Activated naive CD4-positive, alpha-beta T cell treated with anti-CD3 and anti-CD28 coated beads, Interleukin-2, amount 50 U/mL, for 72 hours (primary cell): ENCODE data around the gene ERICH3. TPM values are rescaled to one million over a fixed set of nuclear protein-coding genes. Genes with fewer than 3 reads are reported as not detected.
"Not testable (repeated sequence)": the region's sequence is repeated elsewhere in the genome, so short reads cannot be mapped to it uniquely, and the experiment has no call there.

Experiments used
- ATAC-seq, 2 donors: fragments of 150-1000 bp; cut with Tn5 transposase; 2 replicates each; pipeline ENCODE4 v1.10.0; 2021; ENCODE audit warnings: mild to moderate bottlenecking in 2 of 2, moderate library complexity in 2 of 2
- DNase-seq, 2 donors: peaks; one replicate each; pipeline ENCODE4 v3.0.0; 2021 to 2022; ENCODE audit warnings: low spot score in 2 of 2
- H3K27ac Mint-ChIP-seq, 2 donors: one replicate each; pipeline ENCODE4 v1.8.0; 2022; ENCODE audit warnings: mild to moderate bottlenecking in 2 of 2, mixed read lengths in 2 of 2
- H3K36me3 Mint-ChIP-seq, 2 donors: one replicate each; pipeline ENCODE4 v1.8.0; 2022; ENCODE audit warnings: mixed read lengths in 2 of 2
- H3K9me3 Mint-ChIP-seq, 2 donors: one replicate each; pipeline ENCODE4 v1.8.0; 2022; ENCODE audit warnings: mixed read lengths in 2 of 2
- total RNA-seq, 2 donors: library from RNA; stranded (reverse); gene quantifications; one replicate each; pipeline ENCODE4 v1.2.3, GENCODE V29; 2022

ERICH3 gene
- total RNA-seq, 2 donors from 2014 or later: not detected

DNA sequence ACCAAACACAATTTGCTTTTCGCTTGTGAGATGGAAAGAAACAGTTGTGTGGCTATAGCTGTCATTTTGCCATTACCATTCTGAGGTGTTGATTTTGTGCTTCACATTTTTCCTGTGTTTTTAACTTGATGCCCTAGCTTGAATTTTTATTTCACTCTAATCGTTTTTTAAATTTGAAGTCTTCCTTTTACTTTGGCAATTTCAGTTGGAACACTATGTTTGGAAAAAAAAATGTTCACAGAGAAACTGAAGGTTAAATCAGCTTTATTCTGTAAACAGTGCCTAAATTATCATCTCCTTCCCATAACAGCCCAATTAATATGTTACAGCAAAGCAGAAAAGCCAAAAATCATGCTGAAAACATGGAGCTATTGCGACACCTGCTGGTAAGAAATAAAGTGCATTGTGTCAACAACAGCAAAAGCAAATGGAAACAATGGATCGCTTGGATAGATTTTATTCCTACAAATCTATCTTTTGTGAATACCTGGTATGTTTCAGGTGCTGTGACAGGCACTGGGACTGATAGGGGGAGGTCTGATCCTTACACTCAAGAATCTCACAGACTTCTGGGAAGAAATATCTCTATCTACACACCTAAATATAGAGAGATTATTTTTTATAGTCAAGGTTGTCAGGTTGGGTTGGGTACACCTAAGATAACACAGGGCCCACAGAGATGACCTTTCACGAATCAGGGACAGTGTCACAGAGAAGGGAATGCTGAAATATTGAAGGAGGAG lies 16.2 kb upstream of the ERICH3 start:
- ATAC-seq (peak in 1 of 2 donors; percentile 32), DNase-seq (peak in 1 of 2 donors; percentile 56)
- no peaks in the 10 kb centered on the region for H3K9me3 Mint-ChIP-seq
- no peaks in the 10 kb centered on the region for H3K36me3 Mint-ChIP-seq
- H3K27ac Mint-ChIP-seq: peak overlapping the region in 1 of 2 donors; percentile 81

DNA sequence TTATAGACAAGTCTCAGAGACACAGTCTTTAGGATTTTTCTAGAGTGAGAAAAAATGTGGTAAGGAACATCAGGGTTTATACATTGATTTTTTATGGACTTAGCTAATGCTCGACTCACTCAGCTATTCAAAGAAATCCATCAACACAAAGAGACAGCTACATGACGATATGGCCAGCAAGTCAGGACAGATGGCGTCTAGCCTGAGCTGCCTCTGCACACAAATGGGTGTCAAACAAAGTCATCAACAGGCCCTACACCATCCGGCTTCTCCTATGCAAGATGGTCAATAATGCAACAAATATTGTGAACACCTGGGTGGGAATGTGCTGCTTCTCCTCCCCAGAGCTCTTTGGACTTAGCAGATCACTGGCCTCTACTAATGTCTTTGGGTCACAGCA lies 13.3 kb upstream of the ERICH3 start:
- DNase-seq (no peak), ATAC-seq (no peak)
- H3K27ac Mint-ChIP-seq: no peak overlapping the region
- H3K9me3 Mint-ChIP-seq: no peaks in the 10 kb centered on the region
- no peaks in the 10 kb centered on the region for H3K36me3 Mint-ChIP-seq

DNA sequence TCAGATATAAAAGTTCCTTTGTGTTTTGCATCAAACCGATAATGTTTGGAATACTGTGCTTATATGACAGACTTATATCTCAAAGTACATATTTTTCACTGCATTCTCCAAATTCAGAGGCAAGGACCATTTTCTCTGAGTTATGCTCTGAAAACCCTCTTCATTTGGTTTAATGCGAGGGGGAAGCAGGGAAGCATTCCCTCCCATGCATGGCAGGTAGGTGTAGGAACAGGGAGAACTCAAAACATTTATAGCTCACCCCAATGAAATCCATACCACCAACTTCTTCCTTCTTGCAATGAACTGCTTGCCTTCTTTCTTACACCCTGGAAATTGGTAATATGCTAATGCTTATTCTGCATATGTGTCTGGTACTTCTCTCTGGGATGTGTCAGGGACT lies 10.7 kb upstream of the ERICH3 start:
- DNase-seq (no peak), ATAC-seq (no peak)
- H3K27ac Mint-ChIP-seq: no peak overlapping the region
- H3K9me3 Mint-ChIP-seq: no peaks in the 10 kb centered on the region
- no peaks in the 10 kb centered on the region for H3K36me3 Mint-ChIP-seq

DNA sequence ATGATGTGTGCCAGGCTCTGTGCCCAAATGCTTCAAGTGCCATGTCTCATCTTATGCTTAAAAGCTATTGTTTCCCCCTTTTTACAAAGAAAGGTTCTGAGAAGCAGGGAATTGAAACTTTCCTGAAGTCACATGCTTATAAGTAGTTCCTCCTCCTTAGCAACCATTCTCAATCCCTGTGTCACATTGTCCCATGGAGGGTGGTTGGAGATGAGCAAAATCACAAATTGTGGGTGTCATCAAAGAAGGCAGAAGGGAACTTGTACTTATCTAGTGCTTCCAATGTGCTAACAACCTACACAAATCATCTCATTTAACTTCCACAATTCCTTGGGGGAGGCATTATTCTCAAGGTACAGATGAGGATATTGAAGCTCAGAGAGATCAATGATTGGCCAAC lies 10.1 kb upstream of the ERICH3 start:
- no peak for DNase-seq
- Mint-ChIP-seq H3K9me3 (no peaks in the 10 kb centered on the region), H3K36me3 (no peaks in the 10 kb centered on the region), H3K27ac (no peak overlapping the region)
- ATAC-seq: no peak

DNA sequence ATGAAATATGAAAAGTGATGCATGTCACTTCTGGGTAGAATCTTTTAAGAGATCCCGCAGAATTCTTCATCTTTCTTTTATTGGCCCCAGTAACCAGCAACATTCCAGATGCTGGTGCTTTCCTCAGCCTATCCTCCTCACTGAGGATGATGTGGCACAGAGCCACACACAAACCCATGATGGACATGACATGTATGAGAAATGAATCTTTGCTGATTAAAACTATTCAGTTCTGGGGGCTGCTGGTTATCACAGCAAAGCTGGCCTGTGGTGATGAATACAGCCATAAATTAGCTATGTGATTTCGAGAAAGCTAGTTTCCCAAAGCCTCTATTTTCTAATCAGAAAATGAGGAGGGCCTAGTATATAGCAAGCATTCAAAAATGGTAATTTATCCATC lies 8.3 kb upstream of the ERICH3 start:
- no peak overlapping the region for H3K27ac Mint-ChIP-seq
- no peaks in the 10 kb centered on the region for H3K9me3 Mint-ChIP-seq
- no peak for ATAC-seq
- DNase-seq: no peak
- H3K36me3 Mint-ChIP-seq: no peaks in the 10 kb centered on the region

DNA sequence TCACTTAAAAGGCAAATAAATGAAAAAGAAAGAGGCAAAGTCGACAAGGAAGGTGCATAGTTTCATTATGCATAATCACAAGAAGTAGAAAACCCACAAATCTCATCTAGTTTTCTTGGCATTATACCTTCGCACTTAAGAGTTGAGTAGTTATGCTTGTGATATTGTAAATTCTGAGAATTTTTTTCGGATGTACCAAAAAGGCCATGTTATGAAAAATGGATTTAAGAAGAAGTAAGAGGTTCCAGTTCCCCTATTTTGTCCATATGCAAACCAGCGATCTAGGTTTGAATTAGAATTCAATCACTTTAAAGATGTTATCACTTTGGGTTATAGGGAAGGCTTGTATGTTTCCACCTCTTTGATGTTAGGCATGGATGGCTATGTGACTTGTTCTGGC lies 7.9 kb upstream of the ERICH3 start:
- Mint-ChIP-seq H3K9me3 (no peaks in the 10 kb centered on the region), H3K27ac (no peak overlapping the region), H3K36me3 (no peaks in the 10 kb centered on the region)
- peak in 1 of 2 donors; percentile 61 for ATAC-seq
- DNase-seq: no peak

DNA sequence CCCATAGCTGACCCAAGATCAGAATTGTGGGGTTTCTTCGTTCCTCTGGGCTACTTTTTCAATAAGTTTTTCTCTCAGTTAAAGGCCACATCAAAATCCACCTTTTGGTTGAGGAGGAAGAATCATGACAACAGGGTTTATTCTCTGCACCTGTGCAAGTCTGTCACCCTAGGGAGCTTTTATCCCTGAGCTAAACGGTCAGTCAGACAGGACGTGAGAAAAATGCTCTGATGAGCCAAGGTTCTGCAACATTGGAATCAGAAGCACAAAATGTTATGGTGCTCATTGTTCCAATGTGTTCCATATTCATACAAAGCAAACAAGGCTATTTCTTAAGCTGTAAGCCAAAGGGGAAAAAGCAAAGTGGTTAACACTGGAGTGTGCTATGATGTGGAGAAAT lies 7.4 kb upstream of the ERICH3 start:
- H3K9me3 Mint-ChIP-seq: no peaks in the 10 kb centered on the region
- no peak for ATAC-seq
- H3K36me3 Mint-ChIP-seq: no peaks in the 10 kb centered on the region
- H3K27ac Mint-ChIP-seq: no peak overlapping the region
- no peak for DNase-seq

DNA sequence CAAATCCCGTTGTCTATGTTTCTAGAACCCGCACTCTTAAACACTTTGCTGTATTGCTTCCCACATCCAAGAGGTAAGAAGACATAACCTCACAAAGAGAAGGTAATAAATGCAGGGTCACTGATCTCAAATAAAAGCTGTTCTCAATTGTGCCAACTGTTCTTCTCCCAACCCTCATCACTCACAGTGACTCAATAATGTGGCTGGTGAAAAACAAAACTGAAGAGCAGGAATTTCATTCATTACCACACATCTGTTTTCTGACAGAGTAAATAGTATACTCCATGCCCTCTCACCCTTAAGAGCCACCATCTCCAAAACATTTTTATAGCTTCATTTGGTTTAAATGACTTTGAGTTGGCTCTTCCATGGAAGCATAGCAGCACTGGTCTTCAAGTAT lies 6.2 kb upstream of the ERICH3 start:
- no peaks in the 10 kb centered on the region for H3K36me3 Mint-ChIP-seq
- no peaks in the 10 kb centered on the region for H3K9me3 Mint-ChIP-seq
- ATAC-seq: no peak
- H3K27ac Mint-ChIP-seq: no peak overlapping the region
- DNase-seq: no peak

DNA sequence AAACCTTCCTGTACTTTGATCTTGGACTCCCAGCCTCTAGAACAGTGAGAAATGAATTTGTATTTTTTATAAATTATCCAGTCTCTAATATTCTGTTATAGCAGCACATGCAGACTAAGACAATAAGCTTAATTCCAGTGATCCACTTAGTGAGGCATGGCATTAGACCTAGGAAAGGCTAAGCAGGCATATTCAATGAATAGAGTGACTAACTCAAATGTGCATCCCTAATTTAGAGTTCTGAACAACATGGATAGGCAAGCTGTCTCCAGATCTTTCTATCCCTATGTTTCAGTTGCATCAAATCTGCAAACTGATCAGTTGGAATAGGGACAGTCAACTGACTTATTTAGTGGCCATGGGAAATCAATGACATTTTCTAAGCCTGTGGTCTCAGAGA lies 4.3 kb upstream of the ERICH3 start:
- Mint-ChIP-seq H3K9me3 (no peaks in the 10 kb centered on the region), H3K36me3 (no peaks in the 10 kb centered on the region), H3K27ac (no peak overlapping the region)
- ATAC-seq: no peak
- DNase-seq: no peak

DNA sequence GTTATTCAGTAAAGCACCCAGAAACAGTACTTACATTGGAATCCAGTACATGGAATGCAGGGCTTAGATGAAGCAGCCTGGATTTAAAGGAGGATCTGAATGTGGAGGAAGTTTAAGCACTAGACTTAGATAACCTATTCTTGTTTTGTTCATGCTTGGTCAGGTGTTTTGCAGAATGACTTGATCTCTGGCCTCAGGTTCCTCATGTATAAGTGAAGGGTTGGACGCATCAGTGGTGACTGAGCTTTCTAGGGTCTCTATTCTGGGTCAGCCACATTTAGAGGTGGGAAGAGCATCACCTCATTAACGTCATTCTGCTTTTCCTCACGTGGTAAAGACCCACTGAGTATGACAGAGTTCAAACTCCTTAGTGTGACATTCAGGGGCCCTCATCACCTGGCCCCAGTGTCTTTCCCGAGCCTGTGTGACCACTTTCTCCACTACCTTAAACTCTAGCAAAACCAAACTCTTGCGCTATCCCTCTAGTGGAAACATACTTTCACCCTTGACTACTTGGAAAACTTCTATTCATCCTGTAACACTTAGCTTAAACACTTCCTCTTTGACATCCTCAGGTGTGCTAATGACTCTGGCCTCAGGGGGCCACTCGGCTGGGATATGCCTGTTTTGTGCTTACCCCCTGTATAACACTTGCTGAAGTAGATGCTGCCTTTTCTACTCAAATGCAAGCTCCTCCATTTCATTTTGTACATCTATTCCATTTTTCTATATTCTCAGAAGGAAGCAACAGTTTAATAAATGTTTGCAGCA lies 871 bp upstream of the ERICH3 start:
- no peak overlapping the region for H3K27ac Mint-ChIP-seq
- ATAC-seq: no peak
- peaks cover 0 to 6% of the 10 kb centered on the region in 2 donors for H3K9me3 Mint-ChIP-seq
- H3K36me3 Mint-ChIP-seq: peaks cover 0 to 4% of the 10 kb centered on the region in 2 donors
- no peak for DNase-seq

DNA sequence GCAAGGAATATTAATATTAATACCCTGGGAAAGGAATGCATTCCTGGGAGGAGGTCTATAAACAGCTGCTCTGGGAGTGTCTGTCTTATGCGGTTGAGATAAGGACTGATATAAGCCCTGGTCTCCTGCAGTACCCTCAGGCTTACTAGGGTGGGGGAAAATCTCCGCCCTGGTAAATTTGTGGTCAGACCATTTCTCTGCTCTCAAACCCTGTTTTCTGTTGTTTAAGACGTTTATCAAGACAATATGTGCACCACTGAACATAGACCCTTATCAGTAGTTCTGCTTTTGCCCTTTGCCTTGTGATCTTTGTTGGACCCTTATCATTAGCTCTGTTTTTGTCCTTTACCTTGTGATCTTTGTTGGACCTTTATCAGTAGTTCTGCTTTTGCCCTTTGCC lies 2.7 kb downstream of the ERICH3 start:
- not testable (repeated sequence) for DNase-seq, H3K9me3 Mint-ChIP-seq, H3K36me3 Mint-ChIP-seq, ATAC-seq, H3K27ac Mint-ChIP-seq

DNA sequence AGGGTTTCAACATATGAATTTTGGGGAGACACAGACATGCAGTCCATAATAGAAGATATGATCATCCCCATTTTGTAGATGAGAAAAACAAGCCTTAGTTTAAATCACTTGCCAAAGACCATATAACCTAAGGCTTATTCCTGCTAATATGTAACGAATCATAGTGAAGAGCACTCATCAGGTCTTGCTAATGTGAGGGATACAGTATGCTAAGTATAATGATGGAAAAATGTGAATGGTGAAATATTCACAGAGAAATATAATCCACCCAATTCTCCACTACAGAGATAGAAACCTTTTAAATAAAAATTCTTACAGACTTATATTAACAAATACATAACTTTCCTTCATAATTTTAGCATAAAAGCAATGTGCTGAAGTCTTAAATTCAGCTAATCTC lies 18.9 kb downstream of the ERICH3 start:
- ATAC-seq (no peak), DNase-seq (no peak)
- no peak overlapping the region for H3K27ac Mint-ChIP-seq

DNA sequence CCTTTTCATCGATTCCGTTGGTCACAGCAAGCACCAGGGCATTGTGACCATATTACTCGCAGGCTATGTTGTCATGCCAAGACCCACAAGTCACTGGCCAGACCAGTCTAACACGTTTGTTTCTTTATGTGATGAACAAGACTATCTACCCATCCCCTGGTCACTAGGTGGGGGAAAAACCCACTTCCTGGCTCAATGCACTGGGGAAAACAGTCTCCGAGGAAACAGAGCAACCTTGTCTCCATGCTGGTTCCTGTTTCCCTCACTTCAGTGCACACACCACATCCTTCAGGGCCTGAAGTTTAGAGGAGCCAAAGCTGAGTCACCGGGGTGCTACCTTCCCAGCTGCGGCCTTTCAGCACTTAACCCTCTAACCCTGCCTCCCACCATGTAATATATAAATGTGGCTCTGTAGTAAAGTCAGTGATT lies 20.9 kb downstream of the ERICH3 start:
- peak in 1 of 2 donors; percentile 41 for ATAC-seq
- H3K27ac Mint-ChIP-seq: no peak overlapping the region
- no peaks in the 10 kb centered on the region for H3K36me3 Mint-ChIP-seq
- no peaks in the 10 kb centered on the region for H3K9me3 Mint-ChIP-seq
- DNase-seq: no peak

More for the DNA sequence above, 18.9 kb downstream of the ERICH3 start:
- Mint-ChIP-seq H3K36me3 (no peaks in the 10 kb centered on the region), H3K9me3 (peaks cover 0 to 3% of the 10 kb centered on the region in 2 donors)

DNA sequence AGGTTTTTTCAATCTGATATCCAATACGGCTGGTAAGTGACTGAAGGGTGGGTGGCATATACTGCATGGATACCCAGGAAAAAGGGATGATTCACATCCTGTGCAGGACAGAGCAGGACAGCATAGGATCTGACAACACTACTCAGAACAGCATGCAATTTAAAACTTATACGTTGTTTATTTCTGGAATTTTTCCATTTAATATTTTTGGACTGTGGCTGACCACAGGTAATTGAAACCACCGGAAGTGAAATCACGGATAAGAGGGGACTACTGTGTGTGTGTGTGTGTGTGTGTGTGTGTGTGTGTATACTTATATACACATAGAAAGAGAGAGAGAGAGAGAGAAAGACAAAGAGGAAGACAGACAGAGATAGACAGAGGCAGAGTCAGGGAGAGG lies 23.0 kb downstream of the ERICH3 start:
- Mint-ChIP-seq H3K9me3 (no peaks in the 10 kb centered on the region), H3K36me3 (no peaks in the 10 kb centered on the region), H3K27ac (no peak overlapping the region)
- ATAC-seq (no peak), DNase-seq (no peak)

DNA sequence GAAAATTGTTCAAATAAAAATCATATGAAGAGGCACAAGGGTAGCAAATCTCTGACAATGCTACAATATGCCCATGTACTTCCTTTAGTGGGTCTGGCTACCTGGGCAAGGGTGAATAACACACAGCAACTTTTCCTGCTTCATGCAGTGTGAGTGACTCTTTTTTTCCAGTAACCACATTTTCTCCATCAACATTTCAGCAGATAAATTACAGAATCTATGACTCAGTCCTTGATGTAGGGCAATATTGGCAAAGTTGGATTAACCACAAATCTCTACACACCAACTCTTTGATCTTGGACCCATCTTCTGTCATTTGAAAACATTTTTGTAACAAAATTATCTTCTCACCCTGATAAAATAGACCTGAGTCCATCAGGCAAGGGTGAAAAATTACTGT lies 31.7 kb downstream of the ERICH3 start:
- no peaks in the 10 kb centered on the region for H3K36me3 Mint-ChIP-seq
- H3K27ac Mint-ChIP-seq: no peak overlapping the region
- peaks cover 0 to 4% of the 10 kb centered on the region in 2 donors for H3K9me3 Mint-ChIP-seq
- ATAC-seq: no peak
- DNase-seq: no peak

DNA sequence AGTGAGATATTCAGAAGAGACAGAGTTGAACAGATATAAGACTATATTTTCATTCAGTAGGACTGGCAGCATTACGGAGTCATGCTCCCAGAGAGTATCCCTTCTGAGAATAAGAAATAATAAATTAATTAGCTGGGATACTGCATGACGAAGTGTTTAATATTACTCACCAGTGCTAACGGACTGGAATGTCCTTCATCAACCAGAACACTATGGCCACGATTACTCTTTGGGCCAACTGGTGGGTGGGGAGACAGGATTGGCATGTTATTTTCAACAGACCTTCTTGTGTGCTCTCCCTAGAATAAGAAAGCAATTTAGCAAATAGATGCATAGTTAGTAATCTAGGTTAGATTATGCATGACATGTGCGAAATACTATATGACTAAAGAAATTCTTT lies 32.4 kb downstream of the ERICH3 start:
- ATAC-seq (no peak), DNase-seq (no peak)
- Mint-ChIP-seq H3K27ac (no peak overlapping the region), H3K9me3 (peaks cover 0 to 4% of the 10 kb centered on the region in 2 donors), H3K36me3 (no peaks in the 10 kb centered on the region)

DNA sequence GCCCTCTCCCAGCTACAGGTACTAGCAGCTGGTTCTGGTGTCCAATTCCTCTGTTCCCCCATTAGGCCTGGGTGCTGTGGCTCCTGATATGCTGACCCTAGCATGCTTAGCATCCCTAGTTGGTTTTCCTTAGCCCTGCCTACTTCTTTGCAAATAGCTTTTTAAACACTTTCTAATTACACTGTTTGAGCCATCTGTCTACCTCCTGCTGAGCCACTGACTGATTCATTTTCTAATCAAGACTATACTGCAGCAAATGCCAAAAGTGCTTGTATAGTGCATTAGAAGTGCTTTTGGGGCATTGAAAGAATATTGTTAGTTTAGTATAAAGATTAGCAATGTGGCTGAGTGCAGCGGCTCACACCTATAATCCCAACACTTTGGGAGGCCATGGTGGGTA lies 36.3 kb downstream of the ERICH3 start:
- Mint-ChIP-seq H3K36me3 (no peaks in the 10 kb centered on the region), H3K27ac (no peak overlapping the region), H3K9me3 (peaks cover 0 to 4% of the 10 kb centered on the region in 2 donors)
- no peak for ATAC-seq
- DNase-seq: no peak

DNA sequence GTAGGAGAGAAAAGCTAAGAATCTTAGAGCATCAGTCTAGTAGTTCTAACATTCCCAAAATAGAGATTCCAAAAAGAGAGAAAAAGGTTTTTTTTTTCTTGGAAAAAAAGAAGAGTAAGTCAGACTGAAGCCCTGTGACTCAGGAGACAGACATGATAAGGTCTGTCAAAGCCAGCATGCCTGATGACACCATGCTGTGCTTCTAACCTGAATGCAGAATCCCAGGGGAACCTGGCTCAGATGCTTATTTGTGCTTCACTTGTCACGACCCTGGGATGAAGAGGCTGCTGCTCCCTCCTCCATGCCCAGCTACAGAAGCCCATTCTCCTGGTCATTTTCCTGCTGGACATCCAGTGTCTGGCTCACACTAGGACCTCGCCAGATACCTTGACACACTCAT lies 44.3 kb downstream of the ERICH3 start:
- peaks cover 0 to 3% of the 10 kb centered on the region in 2 donors for H3K9me3 Mint-ChIP-seq
- no peak for DNase-seq
- H3K27ac Mint-ChIP-seq: no peak overlapping the region
- no peak for ATAC-seq
- no peaks in the 10 kb centered on the region for H3K36me3 Mint-ChIP-seq
